Osteocyte (in vitro differentiated cells): ENCODE results near the gene BNIP5. TPM values are rescaled to one million over a fixed set of nuclear protein-coding genes. Genes with fewer than 3 reads are reported as not detected.

ENCODE experiments used
- DNase-seq: peaks from one replicate; pipeline ENCODE4 v3.0.0; 2021; ENCODE audit warnings: mixed read lengths; ENCODE audit not compliant: unreplicated experiment; ENCODE audit errors: extremely low spot score
- H3K27ac Mint-ChIP-seq: one replicate; pipeline ENCODE4 v1.8.0; 2021; ENCODE audit warnings: mild to moderate bottlenecking, mixed read lengths; ENCODE audit not compliant: unreplicated experiment
- H3K27me3 Mint-ChIP-seq: one replicate; pipeline ENCODE4 v1.8.0; 2021; ENCODE audit warnings: mixed read lengths; ENCODE audit not compliant: unreplicated experiment
- H3K36me3 Mint-ChIP-seq: one replicate; pipeline ENCODE4 v1.8.0; 2021; ENCODE audit warnings: mixed read lengths; ENCODE audit not compliant: unreplicated experiment
- H3K4me1 Mint-ChIP-seq: one replicate; pipeline ENCODE4 v1.8.0; 2021; ENCODE audit warnings: mixed read lengths; ENCODE audit not compliant: unreplicated experiment
- H3K4me3 Mint-ChIP-seq: one replicate; pipeline ENCODE4 v1.8.0; 2021; ENCODE audit warnings: mild to moderate bottlenecking, moderate library complexity, mixed read lengths; ENCODE audit not compliant: unreplicated experiment
- H3K9me3 Mint-ChIP-seq: one replicate; pipeline ENCODE4 v1.8.0; 2021; ENCODE audit warnings: mixed read lengths; ENCODE audit not compliant: unreplicated experiment
- long read RNA-seq: library from polyadenylated mRNA; unstranded; transcript quantifications from one replicate; pipeline ENCODE4 v2.0.0, GENCODE V29; 2021
- total RNA-seq: library from RNA; stranded (reverse); gene quantifications from 2 replicates; pipeline ENCODE4 v1.2.1, GENCODE V29; 2021
- TF ChIP-seq, protein P1 (sequence below): fragments of 200-600 bp; sonication (generic); IDR thresholded peaks from 2 replicates; pipeline ENCODE4 v1.5.0; 2021; ENCODE audit warnings: antibody characterized with exemption, mild to moderate bottlenecking, moderate library complexity

BNIP5 gene, protein sequence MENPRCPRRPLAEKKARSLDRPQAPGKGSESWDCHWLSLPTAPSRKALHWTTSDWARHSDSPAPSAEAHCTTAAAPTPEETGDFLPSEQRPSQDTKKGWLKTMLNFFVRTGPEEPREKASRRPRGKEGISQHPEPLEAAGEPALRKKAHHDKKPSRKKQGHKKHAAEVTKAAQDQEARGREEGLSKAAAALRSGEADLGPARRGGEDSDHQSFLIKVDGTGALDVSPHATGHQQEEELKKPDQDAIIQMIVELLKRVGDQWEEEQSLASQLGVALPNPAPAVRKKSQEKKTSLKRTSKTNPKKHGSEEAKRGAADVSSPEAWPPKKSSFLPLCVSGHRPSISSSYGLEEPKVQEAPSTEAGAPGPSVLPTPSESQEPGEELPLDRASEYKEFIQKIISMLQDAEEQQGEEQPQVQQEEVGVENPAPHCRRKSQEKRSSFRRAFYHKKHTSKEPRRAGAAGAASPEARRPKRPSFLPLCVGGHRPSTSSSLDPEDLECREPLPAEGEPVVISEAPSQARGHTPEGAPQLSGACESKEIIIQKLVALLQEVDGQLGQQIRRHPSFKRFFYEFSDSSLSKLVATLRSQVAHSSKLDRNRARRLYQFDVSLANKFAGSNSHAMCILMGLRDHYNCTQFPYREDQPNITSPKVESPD
- not detected in 2 replicates for total RNA-seq
- long read RNA-seq = 0 reads

DNA sequence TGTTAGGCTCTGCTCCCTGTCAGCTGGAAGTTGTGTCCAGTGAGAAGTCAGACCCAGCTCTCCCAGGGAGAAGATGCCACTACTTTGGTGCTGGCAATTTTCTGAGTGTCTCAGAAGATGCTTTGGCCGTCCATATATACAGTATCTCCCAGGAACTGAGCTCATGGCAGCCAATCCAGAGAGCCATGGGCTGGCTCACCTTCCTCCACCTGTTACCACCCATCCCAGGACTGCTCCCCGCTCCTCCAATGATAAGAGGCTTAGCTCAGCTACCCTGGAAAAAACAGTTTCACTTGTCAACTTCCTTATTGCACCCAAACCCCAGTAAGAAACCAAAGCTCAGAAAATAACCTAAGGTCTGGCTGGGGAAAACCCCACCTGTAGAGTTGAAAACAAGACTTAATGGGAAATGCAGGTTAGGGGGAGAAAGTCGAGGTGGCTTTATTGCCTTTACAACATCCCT, at the start of gene BNIP5:
Gene BNIP5 (minus strand): TSS at position 110 of the 463 bp plus-strand sequence. CDS start 6,198 bp downstream, outside the sequence.
- Mint-ChIP-seq H3K4me1 (peaks cover 6% of the 10 kb centered on the region), H3K36me3 (no peaks in the 10 kb centered on the region), H3K4me3 (no peak within 1 kb of the TSS), H3K9me3 (no peaks in the 10 kb centered on the region), H3K27ac (no peak within 1 kb of the TSS), H3K27me3 (peaks cover 81% of the 10 kb centered on the region)
- TF ChIP-seq, protein P1, sequence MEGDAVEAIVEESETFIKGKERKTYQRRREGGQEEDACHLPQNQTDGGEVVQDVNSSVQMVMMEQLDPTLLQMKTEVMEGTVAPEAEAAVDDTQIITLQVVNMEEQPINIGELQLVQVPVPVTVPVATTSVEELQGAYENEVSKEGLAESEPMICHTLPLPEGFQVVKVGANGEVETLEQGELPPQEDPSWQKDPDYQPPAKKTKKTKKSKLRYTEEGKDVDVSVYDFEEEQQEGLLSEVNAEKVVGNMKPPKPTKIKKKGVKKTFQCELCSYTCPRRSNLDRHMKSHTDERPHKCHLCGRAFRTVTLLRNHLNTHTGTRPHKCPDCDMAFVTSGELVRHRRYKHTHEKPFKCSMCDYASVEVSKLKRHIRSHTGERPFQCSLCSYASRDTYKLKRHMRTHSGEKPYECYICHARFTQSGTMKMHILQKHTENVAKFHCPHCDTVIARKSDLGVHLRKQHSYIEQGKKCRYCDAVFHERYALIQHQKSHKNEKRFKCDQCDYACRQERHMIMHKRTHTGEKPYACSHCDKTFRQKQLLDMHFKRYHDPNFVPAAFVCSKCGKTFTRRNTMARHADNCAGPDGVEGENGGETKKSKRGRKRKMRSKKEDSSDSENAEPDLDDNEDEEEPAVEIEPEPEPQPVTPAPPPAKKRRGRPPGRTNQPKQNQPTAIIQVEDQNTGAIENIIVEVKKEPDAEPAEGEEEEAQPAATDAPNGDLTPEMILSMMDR = no peak
- no peak for DNase-seq

DNA sequence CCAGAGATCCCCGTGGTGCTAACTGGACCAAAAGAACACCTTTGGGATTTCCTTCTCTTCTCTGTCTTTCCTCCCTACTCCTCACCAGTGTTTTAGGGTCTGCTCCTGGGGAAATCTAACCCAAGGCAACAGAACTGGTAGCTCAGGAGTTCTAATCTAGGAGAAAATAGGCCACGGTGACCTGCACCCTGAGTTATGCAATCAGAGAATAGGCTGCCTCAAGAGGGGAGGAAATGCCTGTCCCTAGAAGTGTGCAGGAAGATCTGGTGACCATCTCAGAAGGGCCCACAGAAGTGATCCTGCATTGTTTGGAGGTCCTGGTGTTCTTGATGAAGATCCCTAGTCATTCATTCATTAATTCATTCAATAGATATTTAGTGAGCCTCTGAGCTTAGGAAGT, 47.4 kb upstream of the BNIP5 start:
- H3K9me3 Mint-ChIP-seq = no peaks in the 10 kb centered on the region
- peaks cover 9% of the 10 kb centered on the region for H3K27me3 Mint-ChIP-seq
- no peak overlapping the region for H3K27ac Mint-ChIP-seq
- peaks cover 23% of the 10 kb centered on the region for H3K4me1 Mint-ChIP-seq
- no peak overlapping the region for H3K4me3 Mint-ChIP-seq
- TF ChIP-seq, protein P1 = no peak
- DNase-seq = no peak
- no peaks in the 10 kb centered on the region for H3K36me3 Mint-ChIP-seq

DNA sequence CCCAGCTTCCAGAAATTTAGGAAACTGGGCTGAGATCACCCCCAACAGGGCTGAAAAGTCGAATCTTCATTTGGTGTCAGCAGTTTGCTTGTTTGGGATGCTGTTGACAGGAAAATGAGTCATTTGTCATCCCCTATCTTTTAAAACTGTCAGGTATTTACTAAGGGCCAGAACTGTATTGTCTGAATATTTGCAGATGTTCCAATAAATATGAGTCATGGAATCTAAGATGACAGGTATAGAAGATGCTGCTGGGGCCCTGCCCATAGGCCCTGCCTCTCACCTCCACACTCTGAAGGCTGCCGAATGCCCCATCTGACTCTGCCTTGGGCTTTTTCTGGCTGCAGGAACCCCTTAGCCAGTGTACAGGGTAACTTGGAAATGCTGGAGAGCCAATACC, 46.9 kb upstream of the BNIP5 start:
- Mint-ChIP-seq H3K4me3 (no peak overlapping the region), H3K27me3 (peaks cover 9% of the 10 kb centered on the region), H3K4me1 (peaks cover 23% of the 10 kb centered on the region), H3K36me3 (no peaks in the 10 kb centered on the region), H3K9me3 (no peaks in the 10 kb centered on the region), H3K27ac (no peak overlapping the region)
- no peak for DNase-seq
- TF ChIP-seq, protein P1 = no peak

DNA sequence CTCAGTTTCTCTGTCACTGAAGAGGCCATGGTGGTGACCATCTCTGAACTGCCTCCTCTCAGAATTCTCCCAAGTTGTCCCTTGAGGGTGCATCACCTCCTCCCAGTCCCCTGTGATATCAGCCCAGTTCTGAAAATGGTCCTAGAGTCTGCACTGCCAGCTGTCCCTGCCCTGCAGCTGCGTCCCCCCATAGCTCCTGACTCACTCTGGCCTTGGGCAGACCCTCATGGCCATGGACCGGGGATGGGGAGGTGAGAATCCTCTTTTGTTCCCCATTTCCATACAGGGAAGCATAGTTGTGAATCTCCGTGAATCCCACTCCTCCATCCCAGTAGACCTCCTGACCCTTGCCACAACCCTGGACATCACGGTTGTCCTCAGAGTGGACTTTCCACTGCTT, 46.3 kb upstream of the BNIP5 start:
- Mint-ChIP-seq H3K36me3 (no peaks in the 10 kb centered on the region), H3K4me3 (no peak overlapping the region), H3K27me3 (peaks cover 4% of the 10 kb centered on the region), H3K9me3 (no peaks in the 10 kb centered on the region), H3K4me1 (peaks cover 20% of the 10 kb centered on the region), H3K27ac (no peak overlapping the region)
- DNase-seq = no peak
- TF ChIP-seq, protein P1 = no peak
